ENCODE results near the gene CACNA1A. TPM values are rescaled to one million over a fixed set of nuclear protein-coding genes. Genes with fewer than 3 reads are reported as not detected.

The CACNA1A gene
- total and polyA plus RNA-seq, 2 of the 13 experiments (the other 11 are each of a cell fraction or from before 2014, with no cell fraction given): not detected

DNA sequence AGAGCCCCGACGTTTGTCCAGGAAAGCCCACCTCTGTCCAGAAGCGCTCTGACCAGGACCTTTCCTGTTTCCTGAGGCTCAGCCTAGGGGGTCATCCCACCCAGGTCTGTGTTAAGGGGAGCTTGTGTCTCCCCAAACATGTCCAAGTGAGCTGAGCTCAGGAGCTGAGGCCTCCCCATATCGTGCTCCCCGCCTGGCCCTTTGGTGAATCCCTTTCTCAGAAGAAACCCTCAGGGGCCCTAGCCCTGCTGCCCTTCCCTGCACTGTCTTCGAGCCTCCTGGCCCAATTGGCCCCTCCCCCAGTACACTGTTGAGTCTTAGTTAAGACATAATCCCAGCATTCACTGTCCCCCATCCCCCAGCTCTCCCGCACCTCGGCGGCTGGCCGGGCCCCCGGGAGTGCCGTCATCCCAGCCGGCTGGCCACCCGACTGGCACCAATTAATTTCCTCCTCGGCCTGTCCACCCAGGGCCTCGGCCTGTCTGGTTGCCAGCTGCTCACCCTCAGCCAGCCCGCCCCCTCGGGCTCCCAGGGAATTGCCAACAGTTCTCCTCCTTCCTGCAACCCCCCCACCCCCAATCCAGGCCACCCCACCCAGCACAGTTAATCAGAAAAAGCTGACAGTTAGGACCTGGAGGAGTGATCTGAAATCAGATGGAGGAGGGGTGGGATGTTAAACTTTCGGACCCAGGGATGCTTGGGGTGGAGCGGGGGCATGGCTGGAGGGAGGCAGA lies 342.5 kb downstream of the CACNA1A start (continued):
- TF ChIP-seq, protein P1, sequence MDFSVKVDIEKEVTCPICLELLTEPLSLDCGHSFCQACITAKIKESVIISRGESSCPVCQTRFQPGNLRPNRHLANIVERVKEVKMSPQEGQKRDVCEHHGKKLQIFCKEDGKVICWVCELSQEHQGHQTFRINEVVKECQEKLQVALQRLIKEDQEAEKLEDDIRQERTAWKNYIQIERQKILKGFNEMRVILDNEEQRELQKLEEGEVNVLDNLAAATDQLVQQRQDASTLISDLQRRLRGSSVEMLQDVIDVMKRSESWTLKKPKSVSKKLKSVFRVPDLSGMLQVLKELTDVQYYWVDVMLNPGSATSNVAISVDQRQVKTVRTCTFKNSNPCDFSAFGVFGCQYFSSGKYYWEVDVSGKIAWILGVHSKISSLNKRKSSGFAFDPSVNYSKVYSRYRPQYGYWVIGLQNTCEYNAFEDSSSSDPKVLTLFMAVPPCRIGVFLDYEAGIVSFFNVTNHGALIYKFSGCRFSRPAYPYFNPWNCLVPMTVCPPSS (IDR thresholded peaks at IDR 0.05): no peak
- TF ChIP-seq ZNF562 (CRISPR knock-in tag; IDR thresholded peaks at IDR 0.05; ENCODE audit: borderline replicate concordance) (no peak), SIN3B (IDR thresholded peaks at IDR 0.05; ENCODE audit: low read length) (peak; percentile 26; the same call in 1 of the 2 replicates), ZNF329 (CRISPR knock-in tag; IDR thresholded peaks at IDR 0.05; ENCODE audit: low read depth) (no peak), ZNF121 (CRISPR knock-in tag; IDR thresholded peaks at IDR 0.05) (no peak), ZNF572 (CRISPR knock-in tag; IDR thresholded peaks at IDR 0.05) (no peak), ZBTB21 (CRISPR knock-in tag; IDR thresholded peaks at IDR 0.05) (no peak), AGO2 (optimal IDR thresholded peaks at IDR 0.05; ENCODE audit: low read depth, low read length) (peak; percentile 82), NFE2L1 (CRISPR knock-in tag; IDR thresholded peaks at IDR 0.05; ENCODE audit: borderline replicate concordance) (no peak), XRCC5 (optimal IDR thresholded peaks at IDR 0.05; ENCODE audit: low read length) (peak; percentile 28), ZNF547 (CRISPR knock-in tag; IDR thresholded peaks at IDR 0.05) (no peak; the same call in 1 of the 2 replicates), BCL6 (CRISPR knock-in tag; IDR thresholded peaks at IDR 0.05) (0 out of 2 replicates have a peak, but pooled peaks have one; percentile 14), SAFB2 (CRISPR knock-in tag; IDR thresholded peaks at IDR 0.05; ENCODE audit: borderline replicate concordance, low read depth) (no peak), ZFX (CRISPR knock-in tag; IDR thresholded peaks at IDR 0.05; ENCODE audit: low read depth) (peak; percentile 14; the same call in 1 of the 2 replicates), REL (CRISPR knock-in tag; conservative IDR thresholded peaks at IDR 0.05) (peak; percentile 17; the same call in 1 of the 2 replicates), PRPF4 (IDR thresholded peaks at IDR 0.05; ENCODE audit: low read depth, low read length, poor library complexity, severe bottlenecking) (peak; percentile 44), CSRNP1 (CRISPR knock-in tag; IDR thresholded peaks at IDR 0.05) (no peak), ZNF333 (CRISPR knock-in tag; IDR thresholded peaks at IDR 0.05; ENCODE audit: borderline replicate concordance) (0 out of 2 replicates have a peak, but pooled peaks have one; percentile 6), ARNTL (CRISPR knock-in tag; IDR thresholded peaks at IDR 0.05) (no peak), ISL2 (CRISPR knock-in tag; IDR thresholded peaks at IDR 0.05) (no peak), ZNF724P (CRISPR knock-in tag; IDR thresholded peaks at IDR 0.05; ENCODE audit: borderline replicate concordance) (no peak), ZNF549 (CRISPR knock-in tag; IDR thresholded peaks at IDR 0.05) (no peak)
- TF ChIP-seq, protein P2, sequence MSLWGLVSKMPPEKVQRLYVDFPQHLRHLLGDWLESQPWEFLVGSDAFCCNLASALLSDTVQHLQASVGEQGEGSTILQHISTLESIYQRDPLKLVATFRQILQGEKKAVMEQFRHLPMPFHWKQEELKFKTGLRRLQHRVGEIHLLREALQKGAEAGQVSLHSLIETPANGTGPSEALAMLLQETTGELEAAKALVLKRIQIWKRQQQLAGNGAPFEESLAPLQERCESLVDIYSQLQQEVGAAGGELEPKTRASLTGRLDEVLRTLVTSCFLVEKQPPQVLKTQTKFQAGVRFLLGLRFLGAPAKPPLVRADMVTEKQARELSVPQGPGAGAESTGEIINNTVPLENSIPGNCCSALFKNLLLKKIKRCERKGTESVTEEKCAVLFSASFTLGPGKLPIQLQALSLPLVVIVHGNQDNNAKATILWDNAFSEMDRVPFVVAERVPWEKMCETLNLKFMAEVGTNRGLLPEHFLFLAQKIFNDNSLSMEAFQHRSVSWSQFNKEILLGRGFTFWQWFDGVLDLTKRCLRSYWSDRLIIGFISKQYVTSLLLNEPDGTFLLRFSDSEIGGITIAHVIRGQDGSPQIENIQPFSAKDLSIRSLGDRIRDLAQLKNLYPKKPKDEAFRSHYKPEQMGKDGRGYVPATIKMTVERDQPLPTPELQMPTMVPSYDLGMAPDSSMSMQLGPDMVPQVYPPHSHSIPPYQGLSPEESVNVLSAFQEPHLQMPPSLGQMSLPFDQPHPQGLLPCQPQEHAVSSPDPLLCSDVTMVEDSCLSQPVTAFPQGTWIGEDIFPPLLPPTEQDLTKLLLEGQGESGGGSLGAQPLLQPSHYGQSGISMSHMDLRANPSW (CRISPR knock-in tag; IDR thresholded peaks at IDR 0.05; ENCODE audit: borderline replicate concordance): no peak

Measured in HepG2 (cell line).